CD4-positive, alpha-beta memory T cell (primary cell): ENCODE data around the gene FAM151A. TPM values are rescaled to one million over a fixed set of nuclear protein-coding genes. Genes with fewer than 3 reads are reported as not detected.

ENCODE experiments used
- CTCF ChIA-PET: fragments of 350-600 bp; sonication (Branson Sonifier 250); formaldehyde crosslinking; loops from one replicate; lab custom pipeline; 2021; ENCODE audit warnings: inconsistent platforms; ENCODE audit not compliant: partially characterized antibody; lab: Charles Lee
- POLR2A ChIA-PET: fragments of 350-600 bp; sonication (Branson Sonifier 250); formaldehyde crosslinking; loops from one replicate; lab custom pipeline; 2021; ENCODE audit not compliant: partially characterized antibody; lab: Charles Lee
- DNase-seq, 5 donors: peaks; one replicate each; pipeline versions ENCODE4 v3.0.0 to v3.0.0-alpha.2; 2020 to 2022; ENCODE audit warnings: mixed read lengths in 1 of 5
- H3K27ac ChIP-seq: one replicate; pipeline ENCODE4 v1.7.0; 2013; ENCODE audit warnings: low read depth, low read length
- H3K27me3 ChIP-seq: 2 replicates; pipeline ENCODE4 v1.7.0; 2013; ENCODE audit warnings: mild to moderate bottlenecking, low read length, moderate library complexity; ENCODE audit not compliant: insufficient read depth
- H3K36me3 ChIP-seq: 2 replicates; pipeline ENCODE4 v1.7.0; 2013; ENCODE audit warnings: mild to moderate bottlenecking, low read length, moderate library complexity; ENCODE audit not compliant: insufficient read depth
- H3K4me1 ChIP-seq: 2 replicates; pipeline ENCODE4 v1.7.0; 2013; ENCODE audit warnings: mild to moderate bottlenecking, low read length, moderate library complexity; ENCODE audit not compliant: insufficient read depth
- H3K4me3 ChIP-seq, 2 donors: one replicate each; pipeline ENCODE4 v1.7.0; 2013; ENCODE audit warnings: low read length in 2 of 2, mild to moderate bottlenecking in 1 of 2
- H3K9me3 ChIP-seq, 2 donors: one replicate each; pipeline ENCODE4 v1.7.0; 2013; ENCODE audit warnings: low read length in 2 of 2, control low read depth in 1 of 2; ENCODE audit not compliant: control insufficient read depth in 1 of 2
- H3K27ac Mint-ChIP-seq, 7 donors: one replicate each; pipeline ENCODE4 v1.8.0; 2020 to 2021; ENCODE audit warnings: mixed read lengths in 7 of 7, mild to moderate bottlenecking in 6 of 7, inconsistent platforms in 3 of 7, moderate library complexity in 3 of 7
- H3K27me3 Mint-ChIP-seq, 2 donors: one replicate each; pipeline ENCODE4 v1.8.0; 2020 to 2021; ENCODE audit warnings: mixed read lengths in 2 of 2
- H3K36me3 Mint-ChIP-seq, 2 donors: one replicate each; pipeline ENCODE4 v1.8.0; 2020 to 2021; ENCODE audit warnings: mixed read lengths in 2 of 2, inconsistent platforms in 1 of 2, mild to moderate bottlenecking in 1 of 2
- H3K4me1 Mint-ChIP-seq, 4 donors: one replicate each; pipeline ENCODE4 v1.8.0; 2020 to 2021; ENCODE audit warnings: mixed read lengths in 4 of 4, mild to moderate bottlenecking in 1 of 4
- H3K4me3 Mint-ChIP-seq, 8 donors: one replicate each; pipeline ENCODE4 v1.8.0; 2020 to 2021; ENCODE audit warnings: mixed read lengths in 8 of 8, mild to moderate bottlenecking in 7 of 8, moderate library complexity in 6 of 8, inconsistent platforms in 3 of 8
- H3K9me3 Mint-ChIP-seq, 8 donors: one replicate each; pipeline ENCODE4 v1.8.0; 2020 to 2021; ENCODE audit warnings: mixed read lengths in 8 of 8, mild to moderate bottlenecking in 5 of 8, inconsistent platforms in 3 of 8, moderate library complexity in 1 of 8
- intact Hi-C: fragments of 100-400 bp; cut with micrococcal nuclease; formaldehyde crosslinking; loops from one replicate; pipeline ENCODE4 v1.15.1; 2023
- polyA plus RNA-seq, 2 donors: library from polyadenylated mRNA; unstranded; fragments of 300-500 nt; fragmentation: Illumina TruSeq; gene quantifications; one replicate each; pipeline ENCODE4 v1.2.3, GENCODE V29; 2021
- total RNA-seq, 2 experiments: library from RNA; stranded (reverse); gene quantifications; one replicate each; pipeline ENCODE4 v1.2.3, GENCODE V29; 2021

Gene FAM151A
- total and polyA plus RNA-seq, 4 experiments from 2014 or later, result not detected

GRCh38 chr1:54572542-54572850 lies 50.8 kb downstream of the FAM151A start:
- CTCF ChIA-PET, result no interaction called here
- Mint-ChIP-seq H3K27ac (no peak overlapping the region), H3K4me3 (no peak overlapping the region), H3K9me3 (no peaks in the 10 kb centered on the region), H3K36me3 (no peaks in the 10 kb centered on the region), H3K4me1 (no peaks in the 10 kb centered on the region), H3K27me3 (peaks cover 0 to 3% of the 10 kb centered on the region in 2 donors)
- intact Hi-C loops, result no loop called here
- H3K36me3 ChIP-seq, result no peaks in the 10 kb centered on the region
- H3K27ac ChIP-seq, result no peak overlapping the region
- H3K4me1 ChIP-seq, result no peaks in the 10 kb centered on the region
- no peak overlapping the region for H3K4me3 ChIP-seq
- H3K27me3 ChIP-seq, result no peaks in the 10 kb centered on the region
- DNase-seq, result no peak
- no peaks in the 10 kb centered on the region for H3K9me3 ChIP-seq
- POLR2A ChIA-PET, result no interaction called here

GRCh38 chr1:54571803-54572541 lies 51.4 kb downstream of the FAM151A start:
- no peaks in the 10 kb centered on the region for H3K9me3 Mint-ChIP-seq
- Histone ChIP-seq H3K36me3 (no peaks in the 10 kb centered on the region), H3K27me3 (no peaks in the 10 kb centered on the region), H3K9me3 (no peaks in the 10 kb centered on the region), H3K4me3 (no peak overlapping the region), H3K4me1 (no peaks in the 10 kb centered on the region), H3K27ac (no peak overlapping the region)
- no peaks in the 10 kb centered on the region for H3K36me3 Mint-ChIP-seq
- no peak for DNase-seq
- CTCF ChIA-PET, result no interaction called here
- peak overlapping the region in 2 of 7 donors; percentile 10 to 37 for H3K27ac Mint-ChIP-seq
- POLR2A ChIA-PET, result no interaction called here
- H3K4me3 Mint-ChIP-seq, result no peak overlapping the region
- intact Hi-C loops, result no loop called here
- H3K27me3 Mint-ChIP-seq, result peaks cover 0 to 3% of the 10 kb centered on the region in 2 donors
- no peaks in the 10 kb centered on the region for H3K4me1 Mint-ChIP-seq

DNA sequence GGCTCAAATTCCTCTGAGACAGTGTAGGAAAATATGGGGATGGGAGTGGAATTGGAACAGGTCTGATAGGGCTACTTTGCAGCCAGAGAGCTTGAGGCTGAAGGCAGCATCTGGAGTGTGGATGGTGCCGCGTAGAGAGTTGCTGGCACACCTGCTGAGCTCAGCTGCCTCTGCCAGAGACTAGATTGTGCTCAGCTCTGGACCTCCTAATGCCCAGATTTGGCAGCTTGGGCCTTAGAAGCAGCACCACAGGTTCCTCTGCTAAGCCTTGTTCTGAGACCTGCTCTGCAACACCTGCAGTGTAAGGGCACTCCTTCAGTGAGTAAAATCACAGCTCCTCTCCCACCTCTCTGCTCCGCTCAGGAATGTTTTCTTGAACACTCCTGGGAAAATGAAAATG lies 52.0 kb downstream of the FAM151A start:
- CTCF ChIA-PET, result no interaction called here
- intact Hi-C loops, result no loop called here
- POLR2A ChIA-PET, result no interaction called here

GRCh38 chr1:54570161-54570560 lies 53.2 kb downstream of the FAM151A start:
- no peak overlapping the region for H3K4me3 Mint-ChIP-seq
- Histone ChIP-seq H3K9me3 (no peaks in the 10 kb centered on the region), H3K36me3 (no peaks in the 10 kb centered on the region), H3K27ac (no peak overlapping the region), H3K4me3 (no peak overlapping the region), H3K27me3 (no peaks in the 10 kb centered on the region), H3K4me1 (no peaks in the 10 kb centered on the region)
- intact Hi-C loops, result no loop called here
- DNase-seq, result no peak
- ChIA-PET POLR2A (no interaction called here), CTCF (no interaction called here)
- no peaks in the 10 kb centered on the region for H3K9me3 Mint-ChIP-seq
- no peaks in the 10 kb centered on the region for H3K4me1 Mint-ChIP-seq
- no peak overlapping the region for H3K27ac Mint-ChIP-seq
- H3K27me3 Mint-ChIP-seq, result peaks cover 0 to 3% of the 10 kb centered on the region in 2 donors
- no peaks in the 10 kb centered on the region for H3K36me3 Mint-ChIP-seq

More for the DNA sequence above, 52.0 kb downstream of the FAM151A start:
- Histone ChIP-seq H3K27me3 (no peaks in the 10 kb centered on the region), H3K9me3 (no peaks in the 10 kb centered on the region), H3K4me3 (no peak overlapping the region), H3K36me3 (no peaks in the 10 kb centered on the region), H3K4me1 (no peaks in the 10 kb centered on the region), H3K27ac (no peak overlapping the region)
- no peak overlapping the region for H3K4me3 Mint-ChIP-seq
- no peaks in the 10 kb centered on the region for H3K4me1 Mint-ChIP-seq
- no peak for DNase-seq
- H3K27me3 Mint-ChIP-seq, result peaks cover 0 to 3% of the 10 kb centered on the region in 2 donors
- H3K36me3 Mint-ChIP-seq, result no peaks in the 10 kb centered on the region
- H3K9me3 Mint-ChIP-seq, result no peaks in the 10 kb centered on the region
- H3K27ac Mint-ChIP-seq, result peak overlapping the region in 1 of 7 donors; percentile 29

DNA sequence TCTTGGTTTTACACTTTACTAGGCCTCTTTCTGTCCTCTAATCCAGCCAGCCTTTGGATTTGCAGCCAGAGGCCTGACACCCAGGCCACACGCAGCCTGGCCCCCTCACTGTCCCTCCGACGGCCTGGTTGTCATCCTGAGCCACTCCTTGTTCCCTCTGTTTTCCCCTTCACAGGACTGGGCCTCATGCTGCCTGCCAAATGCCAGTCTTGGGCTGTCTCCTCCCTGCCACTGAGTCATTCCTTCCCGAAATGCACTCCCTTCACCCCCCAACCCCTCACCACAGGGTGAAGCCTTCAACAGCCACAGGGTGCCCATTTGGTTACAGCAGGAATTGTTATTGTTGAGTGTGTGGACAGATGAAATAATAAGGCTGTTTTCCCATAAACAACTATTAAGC lies 54.0 kb downstream of the FAM151A start:
- CTCF ChIA-PET, result no interaction called here
- H3K36me3 Mint-ChIP-seq, result no peaks in the 10 kb centered on the region

DNA sequence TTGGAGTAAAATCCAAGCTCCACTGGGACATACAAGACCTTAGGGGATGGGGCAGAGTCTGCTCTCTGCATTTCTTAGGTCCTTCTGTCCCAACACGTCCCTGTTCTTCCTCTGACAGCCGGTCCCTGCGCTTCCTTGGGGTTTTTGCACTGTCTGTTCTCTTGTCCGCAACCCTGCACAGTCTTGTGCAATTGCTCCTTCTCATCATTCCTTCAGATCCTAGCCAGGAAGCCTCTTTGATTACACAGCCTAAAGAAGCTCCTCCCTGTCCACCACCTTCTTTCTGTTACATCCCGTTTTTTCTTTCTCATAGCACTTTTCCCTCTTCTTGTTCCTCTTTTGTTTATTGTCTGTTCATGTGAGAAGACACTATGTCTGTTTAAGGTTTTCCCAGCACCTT lies 55.4 kb downstream of the FAM151A start:
- H3K36me3 ChIP-seq, result no peaks in the 10 kb centered on the region
- no peak for DNase-seq
- H3K4me1 ChIP-seq, result no peaks in the 10 kb centered on the region
- H3K9me3 ChIP-seq, result no peaks in the 10 kb centered on the region
- Mint-ChIP-seq H3K36me3 (no peaks in the 10 kb centered on the region), H3K4me3 (no peak overlapping the region), H3K27ac (peak overlapping the region in 2 of 7 donors; percentile 7 to 44), H3K4me1 (peaks cover 3 to 6% (median 5%) of the 10 kb centered on the region in 4 donors), H3K27me3 (no peaks in the 10 kb centered on the region), H3K9me3 (no peaks in the 10 kb centered on the region)
- ChIA-PET CTCF (interaction anchor here (0.5 to 0.8 kb wide), 2 partner anchors 15 to 17 kb away, joined by 3 read pairs; no protein-coding TSS in a partner anchor), POLR2A (no interaction called here)
- no peak overlapping the region for H3K4me3 ChIP-seq
- intact Hi-C loops, result no loop called here
- no peaks in the 10 kb centered on the region for H3K27me3 ChIP-seq
- H3K27ac ChIP-seq, result no peak overlapping the region

More for the DNA sequence above, 54.0 kb downstream of the FAM151A start:
- Mint-ChIP-seq H3K27me3 (no peaks in the 10 kb centered on the region), H3K27ac (peak overlapping the region in 1 of 7 donors; percentile 46), H3K4me3 (no peak overlapping the region), H3K4me1 (peaks cover 1 to 4% (median 3%) of the 10 kb centered on the region in 4 donors), H3K9me3 (no peaks in the 10 kb centered on the region)
- no peaks in the 10 kb centered on the region for H3K36me3 ChIP-seq
- POLR2A ChIA-PET, result no interaction called here
- H3K27me3 ChIP-seq, result no peaks in the 10 kb centered on the region
- intact Hi-C loops, result no loop called here
- no peaks in the 10 kb centered on the region for H3K4me1 ChIP-seq
- no peak overlapping the region for H3K4me3 ChIP-seq
- no peak overlapping the region for H3K27ac ChIP-seq
- H3K9me3 ChIP-seq, result no peaks in the 10 kb centered on the region
- no peak for DNase-seq

DNA sequence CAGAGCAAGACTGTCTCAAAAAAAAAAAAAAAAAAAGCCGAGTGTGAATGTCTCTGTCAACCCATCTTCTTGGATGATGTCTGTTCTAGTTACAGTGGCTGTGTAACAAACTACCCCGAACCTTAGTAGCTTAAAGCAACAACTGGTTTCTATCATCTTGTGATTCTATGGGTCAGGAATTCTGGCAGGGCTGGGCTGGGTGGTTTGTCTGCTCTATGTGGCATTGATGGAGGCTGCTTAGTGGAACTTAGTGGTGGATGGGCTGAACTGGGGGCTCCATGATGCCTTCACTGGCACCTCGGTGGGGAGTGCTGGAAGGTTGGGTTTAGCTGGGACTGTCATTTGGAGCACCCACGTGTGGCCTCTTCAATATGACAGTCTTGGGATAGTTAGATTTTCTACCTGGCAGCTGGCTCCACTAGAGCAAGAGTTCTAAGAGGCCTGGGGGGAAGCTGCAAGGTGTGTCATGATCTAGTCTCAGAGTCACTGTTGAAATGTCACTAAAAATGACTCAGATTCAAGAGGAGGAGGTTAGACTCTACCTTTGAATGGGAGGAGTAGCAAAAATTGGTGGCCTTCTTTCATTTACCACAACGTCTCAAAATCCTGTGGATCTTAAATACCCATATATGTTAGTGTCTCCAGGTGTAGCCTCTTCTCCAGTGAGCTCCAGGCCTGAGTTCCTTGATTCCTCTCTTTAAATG lies 56.7 kb downstream of the FAM151A start:
- no peaks in the 10 kb centered on the region for H3K27me3 Mint-ChIP-seq
- intact Hi-C loops, result no loop called here

More for the DNA sequence above, 56.7 kb downstream of the FAM151A start:
- Mint-ChIP-seq H3K9me3 (no peaks in the 10 kb centered on the region), H3K27ac (peak overlapping the region in 4 of 7 donors; percentile 13 to 45 (median 30)), H3K36me3 (no peaks in the 10 kb centered on the region), H3K4me1 (peaks cover 3 to 6% (median 5%) of the 10 kb centered on the region in 4 donors), H3K4me3 (no peak overlapping the region)
- H3K27me3 ChIP-seq, result no peaks in the 10 kb centered on the region
- H3K27ac ChIP-seq, result no peak overlapping the region
- H3K4me3 ChIP-seq, result no peak overlapping the region
- ChIA-PET POLR2A (no interaction called here), CTCF (no interaction called here)
- no peaks in the 10 kb centered on the region for H3K4me1 ChIP-seq
- no peaks in the 10 kb centered on the region for H3K9me3 ChIP-seq
- DNase-seq, result no peak
- no peaks in the 10 kb centered on the region for H3K36me3 ChIP-seq
